ENCODE results near the gene PDE6B.

Gene PDE6B

GRCh38 chr4:601612-602558, 23.5 kb upstream of the PDE6B start:
- DNase-seq: no peak

- peak; percentile 25 for DNase-seq
Measured at GRCh38 chr4:602559-602942, 22.8 kb upstream of the PDE6B start.

GRCh38 chr4:604131-604530, 21.2 kb upstream of the PDE6B start:
- no peak for DNase-seq

GRCh38 chr4:605702-606425, 19.5 kb upstream of the PDE6B start:
- no peak for DNase-seq

GRCh38 chr4:608236-608635, 17.1 kb upstream of the PDE6B start:
- no peak for DNase-seq

GRCh38 chr4:609400-610050, 15.8 kb upstream of the PDE6B start:
- DNase-seq: no peak

GRCh38 chr4:610411-611261, 14.7 kb upstream of the PDE6B start:
- DNase-seq: peak; percentile 76

GRCh38 chr4:612052-612748, 13.2 kb upstream of the PDE6B start:
- no peak for DNase-seq

- no peak for DNase-seq
Measured at GRCh38 chr4:612749-613125, 12.6 kb upstream of the PDE6B start.

GRCh38 chr4:613126-613525, 12.2 kb upstream of the PDE6B start:
- DNase-seq: no peak

- DNase-seq: no peak
Measured at GRCh38 chr4:616091-616490, 9.3 kb upstream of the PDE6B start.

- DNase-seq: no peak
Measured at GRCh38 chr4:616911-617643, 8.3 kb upstream of the PDE6B start.

GRCh38 chr4:617644-618641, 7.4 kb upstream of the PDE6B start:
- no peak for DNase-seq

- DNase-seq: no peak
Measured at GRCh38 chr4:620201-620600, 5.2 kb upstream of the PDE6B start.

- DNase-seq: no peak
Measured at GRCh38 chr4:620851-621261, 4.5 kb upstream of the PDE6B start.

- no peak for DNase-seq
Measured at GRCh38 chr4:621296-622070, 3.9 kb upstream of the PDE6B start.

- peak; percentile 25 for DNase-seq
Measured at GRCh38 chr4:622071-622995, 3.0 kb upstream of the PDE6B start.
